Measurements from ENCODE around the gene LECT2. TPM values are rescaled to one million over a fixed set of nuclear protein-coding genes. Genes with fewer than 3 reads are reported as not detected.

Gene LECT2
- total and polyA plus RNA-seq, 9 donors = not detected

DNA sequence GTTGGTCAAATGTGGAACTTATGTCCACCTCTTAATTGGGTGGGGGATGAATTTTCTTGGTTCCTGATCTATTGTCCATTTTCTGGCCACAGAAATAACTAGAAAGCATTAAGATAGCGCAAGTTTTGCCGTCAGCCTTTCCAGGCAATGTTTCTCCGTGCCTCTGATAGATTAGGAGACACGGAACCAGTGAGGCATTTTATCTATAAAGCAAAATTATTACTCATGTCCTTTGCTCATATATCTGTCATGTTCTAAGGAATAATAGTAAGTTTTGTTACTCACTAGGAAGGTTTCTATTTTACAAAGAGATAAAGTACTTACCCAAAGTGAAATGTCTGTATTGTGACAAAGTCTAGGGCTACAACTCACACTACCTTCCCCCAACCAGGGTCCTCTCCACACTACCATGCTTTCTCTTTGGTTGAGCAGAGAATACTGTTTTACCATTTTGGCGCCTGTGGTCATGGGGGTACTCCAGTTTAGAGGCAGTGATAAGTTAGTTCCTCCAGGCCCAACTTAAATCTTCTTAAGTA, 39.2 kb downstream of the LECT2 start:
- Histone ChIP-seq H3K4me3 (no peak overlapping the region), H3K27me3 (no peaks in the 10 kb centered on the region), H3K9me3 (no peaks in the 10 kb centered on the region), H3K27ac (no peak overlapping the region), H3K4me1 (ENCODE audit: insufficient read depth) (no peaks in the 10 kb centered on the region), H3K36me3 (no peaks in the 10 kb centered on the region)
- no peak for TF ChIP-seq POLR2A (IDR thresholded peaks at IDR 0.05)
- TF ChIP-seq, protein P1, sequence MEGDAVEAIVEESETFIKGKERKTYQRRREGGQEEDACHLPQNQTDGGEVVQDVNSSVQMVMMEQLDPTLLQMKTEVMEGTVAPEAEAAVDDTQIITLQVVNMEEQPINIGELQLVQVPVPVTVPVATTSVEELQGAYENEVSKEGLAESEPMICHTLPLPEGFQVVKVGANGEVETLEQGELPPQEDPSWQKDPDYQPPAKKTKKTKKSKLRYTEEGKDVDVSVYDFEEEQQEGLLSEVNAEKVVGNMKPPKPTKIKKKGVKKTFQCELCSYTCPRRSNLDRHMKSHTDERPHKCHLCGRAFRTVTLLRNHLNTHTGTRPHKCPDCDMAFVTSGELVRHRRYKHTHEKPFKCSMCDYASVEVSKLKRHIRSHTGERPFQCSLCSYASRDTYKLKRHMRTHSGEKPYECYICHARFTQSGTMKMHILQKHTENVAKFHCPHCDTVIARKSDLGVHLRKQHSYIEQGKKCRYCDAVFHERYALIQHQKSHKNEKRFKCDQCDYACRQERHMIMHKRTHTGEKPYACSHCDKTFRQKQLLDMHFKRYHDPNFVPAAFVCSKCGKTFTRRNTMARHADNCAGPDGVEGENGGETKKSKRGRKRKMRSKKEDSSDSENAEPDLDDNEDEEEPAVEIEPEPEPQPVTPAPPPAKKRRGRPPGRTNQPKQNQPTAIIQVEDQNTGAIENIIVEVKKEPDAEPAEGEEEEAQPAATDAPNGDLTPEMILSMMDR (IDR thresholded peaks at IDR 0.05) = no peak
- TF ChIP-seq EP300 (IDR thresholded peaks at IDR 0.05) = no peak
- 68 to 79% (median 75%) methylated on average over 5 of the region's 5 CpGs for WGBS, 3 donors
- DNase-seq = no peak
- intact Hi-C loops (cut with DNase I) = no loop called here

DNA sequence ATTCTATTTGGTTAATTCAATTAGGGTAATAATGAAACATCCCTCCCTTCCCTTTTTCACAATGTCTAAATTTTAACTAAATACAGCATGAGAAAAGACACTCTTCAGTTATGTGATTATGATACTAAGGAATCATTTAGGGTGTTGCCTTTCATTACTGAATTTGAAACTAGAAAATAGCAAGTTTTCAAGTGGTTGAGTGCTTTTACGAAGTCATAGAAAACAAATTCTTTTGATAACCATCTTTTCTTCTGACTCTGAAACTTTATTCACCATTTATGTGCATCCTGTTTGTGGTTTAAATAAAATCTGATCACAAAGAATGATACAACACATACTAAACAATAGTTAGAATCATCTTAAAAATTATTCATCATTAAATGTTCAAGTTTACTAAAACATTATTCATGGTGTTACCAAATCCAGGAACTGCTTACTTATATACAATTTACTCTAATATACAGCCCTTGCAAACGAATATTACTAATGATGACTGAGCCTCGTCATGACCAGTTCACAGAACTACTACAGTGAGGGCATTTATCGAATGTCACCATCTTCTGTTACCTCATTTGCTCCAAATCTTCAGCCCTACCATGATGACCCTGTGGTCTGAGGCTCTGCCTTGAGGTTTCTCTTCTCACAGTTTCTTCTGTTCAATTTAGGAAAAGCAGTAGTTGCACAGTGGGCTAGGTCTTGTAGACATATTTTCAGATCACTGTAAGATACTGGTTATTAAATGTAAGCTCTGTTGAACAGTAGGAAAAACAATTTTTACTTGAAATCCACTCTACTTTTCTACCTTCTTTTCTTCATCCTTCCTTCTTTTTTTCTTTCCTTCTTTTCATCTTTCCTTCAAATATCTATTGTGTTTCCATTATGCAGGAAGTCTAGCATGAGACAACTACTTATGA, 40.8 kb downstream of the LECT2 start:
- intact Hi-C loops (cut with DNase I) = no loop called here
- WGBS, 3 donors = 67 to 83% (median 77%) methylated on average over 4 of the region's 4 CpGs
- Histone ChIP-seq H3K4me1 (ENCODE audit: insufficient read depth) (no peaks in the 10 kb centered on the region), H3K27ac (no peak overlapping the region), H3K27me3 (no peaks in the 10 kb centered on the region), H3K9me3 (no peaks in the 10 kb centered on the region), H3K4me3 (no peak overlapping the region), H3K36me3 (no peaks in the 10 kb centered on the region)
- TF ChIP-seq EP300 (IDR thresholded peaks at IDR 0.05) (no peak), POLR2A (IDR thresholded peaks at IDR 0.05) (no peak)
- TF ChIP-seq, protein P1 (IDR thresholded peaks at IDR 0.05) = no peak
- no peak for DNase-seq

DNA sequence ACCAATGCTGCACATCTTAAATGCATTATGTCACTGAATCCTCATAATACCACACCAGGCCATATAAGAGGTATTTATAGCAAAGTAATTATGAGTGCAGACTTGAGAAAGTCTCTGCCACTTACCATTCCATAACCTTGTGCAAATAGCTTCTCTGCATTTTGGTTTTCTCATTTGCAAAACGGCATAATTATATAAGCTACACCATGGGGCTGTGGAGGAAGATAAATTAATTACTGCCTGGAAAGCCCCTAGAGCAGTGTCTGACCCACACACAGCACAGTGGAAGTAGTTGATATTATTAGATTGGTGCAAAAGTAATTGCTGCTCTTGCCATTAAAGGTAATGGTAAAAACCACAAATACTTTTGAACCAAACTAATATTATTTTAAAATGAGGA, 49.6 kb downstream of the LECT2 start:
- intact Hi-C loops (cut with DNase I) = no loop called here
- no peak for DNase-seq
- no peak overlapping the region for H3K27ac ChIP-seq
- no peaks in the 10 kb centered on the region for H3K9me3 ChIP-seq
- 73 to 84% (median 74%) methylated on average over 1 of the region's 1 CpG for WGBS, 3 donors
- H3K4me1 ChIP-seq (ENCODE audit: insufficient read depth) = no peaks in the 10 kb centered on the region
- H3K36me3 ChIP-seq = no peaks in the 10 kb centered on the region
- TF ChIP-seq EP300 (IDR thresholded peaks at IDR 0.05) (no peak), POLR2A (IDR thresholded peaks at IDR 0.05) (no peak)
- TF ChIP-seq, protein P1 (IDR thresholded peaks at IDR 0.05) = no peak
- no peak overlapping the region for H3K4me3 ChIP-seq
- H3K27me3 ChIP-seq = no peaks in the 10 kb centered on the region

DNA sequence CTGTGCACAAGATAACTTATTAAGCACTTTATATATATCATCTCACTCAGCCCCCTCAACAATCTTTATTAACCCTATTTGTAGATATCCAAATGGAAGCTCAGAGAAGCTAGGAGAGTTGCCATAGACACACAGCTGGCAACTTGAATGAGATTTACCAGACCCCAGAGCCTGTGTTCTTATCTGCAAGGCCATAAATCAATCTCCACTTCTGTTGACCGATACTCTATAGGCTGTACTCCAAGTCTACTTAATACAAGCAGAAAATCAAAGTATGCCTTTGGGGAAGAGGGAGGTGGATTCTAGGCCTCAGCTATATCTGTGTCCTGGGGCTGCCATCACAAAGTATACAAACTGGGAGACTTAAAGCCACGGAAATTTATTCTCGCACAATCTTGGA, 53.1 kb downstream of the LECT2 start:
- Histone ChIP-seq H3K36me3 (no peaks in the 10 kb centered on the region), H3K27ac (no peak overlapping the region), H3K4me3 (no peak overlapping the region), H3K27me3 (no peaks in the 10 kb centered on the region), H3K9me3 (no peaks in the 10 kb centered on the region), H3K4me1 (ENCODE audit: insufficient read depth) (no peaks in the 10 kb centered on the region)
- intact Hi-C loops (cut with DNase I) = no loop called here
- WGBS, 3 donors = 39 to 54% (median 50%) methylated on average over 3 of the region's 3 CpGs
- DNase-seq = no peak
- TF ChIP-seq EP300 (IDR thresholded peaks at IDR 0.05) (no peak), POLR2A (IDR thresholded peaks at IDR 0.05) (no peak)
- TF ChIP-seq, protein P1 (IDR thresholded peaks at IDR 0.05) = no peak

Data from ovary (tissue), 9 donors.